NCI-H2107 treated with DMSO at 0.1 percent for 48 hours (cell line): ENCODE results near the gene SUSD6.

Experiments used
- DNase-seq: peaks from one replicate; lab custom pipeline; 2025; ENCODE audit not compliant: unreplicated experiment; lab: John Stamatoyannopoulos, UW

Gene SUSD6

DNA sequence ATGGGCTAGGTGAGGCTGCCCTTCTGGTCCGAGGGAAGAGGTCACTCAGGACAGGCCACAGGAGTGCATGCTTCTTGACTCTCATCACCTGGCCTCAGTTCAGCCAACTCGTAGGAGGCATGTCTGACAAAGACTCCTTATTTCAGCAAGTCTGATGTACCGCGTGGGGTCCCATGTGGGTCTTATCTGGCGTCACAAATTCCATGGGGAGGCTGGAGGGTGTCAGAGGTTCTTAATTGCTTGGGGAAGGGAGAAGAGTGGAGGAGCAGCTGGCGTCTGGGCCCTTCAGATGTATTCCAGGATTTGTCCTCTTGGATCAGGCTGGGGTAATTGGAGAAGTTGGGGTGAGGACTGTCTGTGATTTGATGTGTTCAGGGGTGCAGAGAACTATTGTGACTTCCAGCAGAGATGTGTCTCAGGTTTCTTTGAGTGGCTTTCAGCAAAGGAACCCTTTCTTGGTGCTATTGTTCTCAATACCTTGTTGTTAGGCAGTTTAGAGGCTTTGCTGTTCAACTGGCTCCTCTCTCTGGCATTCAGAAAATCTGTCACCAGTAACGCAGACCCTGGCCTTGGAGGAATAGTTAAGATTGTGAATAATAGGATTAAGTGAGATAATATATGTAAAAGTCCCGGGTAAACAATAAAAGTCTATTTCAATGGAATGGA lies 60.1 kb downstream of the SUSD6 start:
- peak; percentile 98 for DNase-seq

DNA sequence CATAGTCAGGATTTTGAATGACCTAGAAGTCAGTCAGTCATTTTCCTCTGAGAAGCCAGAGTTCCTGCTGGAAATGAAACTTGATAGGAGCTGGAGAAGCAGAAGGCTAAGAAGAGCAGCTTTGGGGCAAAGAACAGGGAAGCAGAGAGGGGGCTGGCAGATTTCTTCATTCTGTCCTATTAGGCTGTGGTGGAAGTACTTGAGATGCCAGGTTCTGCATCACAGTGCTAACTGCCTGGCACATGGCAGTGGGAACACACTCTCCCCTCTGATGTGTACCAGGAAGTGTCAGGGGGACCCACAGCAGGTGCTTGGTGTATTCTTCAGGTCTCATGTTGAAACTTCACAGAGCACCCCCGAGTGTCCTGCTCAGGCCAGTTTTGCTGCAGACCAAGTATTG lies 61.0 kb downstream of the SUSD6 start:
- DNase-seq: no peak

DNA sequence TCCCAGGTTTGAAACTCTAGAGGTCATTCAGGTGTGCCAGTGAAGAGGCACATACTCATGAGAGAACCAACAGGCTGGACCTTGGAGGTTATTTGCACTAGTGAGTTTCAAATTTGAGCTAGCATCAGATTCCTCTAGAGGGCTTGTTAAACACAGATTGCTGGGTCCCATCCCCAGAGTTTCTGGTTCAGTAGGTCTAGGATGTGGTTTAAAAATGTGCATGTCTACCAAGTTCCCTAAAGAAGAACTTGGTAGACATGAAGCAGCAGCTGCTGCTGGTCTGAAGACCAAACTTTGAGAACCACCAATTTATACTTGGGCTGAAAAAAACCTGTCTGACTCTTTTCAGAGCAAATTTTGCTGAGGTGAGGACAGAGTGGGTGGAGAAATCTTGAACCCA lies 61.7 kb downstream of the SUSD6 start:
- no peak for DNase-seq

DNA sequence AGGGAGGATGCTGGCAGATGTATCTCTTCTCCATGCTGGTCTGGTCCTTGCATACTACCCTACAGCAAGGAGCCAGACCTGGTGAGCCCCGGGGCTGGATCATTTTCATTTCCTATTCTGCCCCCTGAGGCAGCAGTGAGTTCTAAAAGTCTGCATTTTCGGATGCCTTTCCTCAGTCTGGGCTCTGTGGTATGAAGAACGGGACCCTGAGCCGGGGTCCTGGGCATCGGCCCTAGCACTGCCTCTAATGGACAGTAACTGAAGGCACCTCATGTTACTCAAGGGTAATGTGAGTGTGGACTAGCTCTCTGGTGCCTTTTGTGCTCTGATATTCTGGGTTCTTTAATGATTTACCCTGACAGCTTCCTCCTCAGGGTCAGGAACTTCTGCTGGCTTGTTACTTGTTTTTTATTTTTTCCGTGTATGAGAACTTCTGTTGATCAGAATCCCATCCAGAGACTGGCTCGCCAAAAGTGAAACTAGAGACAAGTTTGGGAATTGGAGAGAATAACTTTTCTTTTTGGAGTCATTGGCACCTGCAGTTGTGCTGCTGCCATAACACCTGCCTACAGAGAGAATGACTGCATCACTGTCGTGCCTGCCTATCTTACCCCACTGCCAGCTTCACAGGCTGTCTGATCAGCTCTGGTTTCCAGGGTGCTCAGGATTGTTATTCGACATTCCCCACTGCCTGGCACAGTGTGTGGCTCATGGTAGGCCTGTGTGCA lies 62.3 kb downstream of the SUSD6 start:
- no peak for DNase-seq

DNA sequence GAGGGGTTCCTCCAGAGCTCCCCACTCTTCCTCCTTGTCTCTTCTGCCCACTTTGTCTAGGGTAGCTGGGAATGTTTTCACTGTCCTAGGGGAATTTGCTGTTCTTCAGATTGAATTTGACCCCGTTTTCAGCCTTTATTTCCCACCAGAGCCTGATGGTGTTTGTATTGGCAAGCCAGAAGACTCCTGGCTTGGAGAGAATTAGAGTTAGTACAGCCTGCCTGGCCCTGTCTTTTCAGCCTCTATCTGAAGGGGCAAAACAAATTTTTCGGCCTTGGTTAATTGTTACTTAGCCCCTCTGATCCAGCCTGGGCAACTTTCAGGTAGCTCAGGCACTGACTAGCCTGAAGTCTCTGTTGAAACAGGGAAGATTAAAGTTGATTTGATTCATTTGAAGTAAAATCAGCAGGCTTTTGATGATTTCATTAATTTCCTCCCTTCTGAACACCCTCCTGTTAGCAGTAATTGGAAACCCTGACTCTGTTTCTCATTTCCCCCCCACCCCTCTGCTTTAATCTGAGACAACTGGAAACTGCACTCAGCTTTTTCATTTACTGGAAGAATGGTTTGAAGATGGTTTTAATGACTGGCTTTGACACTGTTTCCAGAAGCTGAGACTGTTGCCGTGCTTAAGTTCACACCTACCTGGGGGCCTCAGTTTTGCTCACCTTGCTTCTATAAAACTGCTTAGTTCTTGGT lies 63.3 kb downstream of the SUSD6 start:
- no peak for DNase-seq

DNA sequence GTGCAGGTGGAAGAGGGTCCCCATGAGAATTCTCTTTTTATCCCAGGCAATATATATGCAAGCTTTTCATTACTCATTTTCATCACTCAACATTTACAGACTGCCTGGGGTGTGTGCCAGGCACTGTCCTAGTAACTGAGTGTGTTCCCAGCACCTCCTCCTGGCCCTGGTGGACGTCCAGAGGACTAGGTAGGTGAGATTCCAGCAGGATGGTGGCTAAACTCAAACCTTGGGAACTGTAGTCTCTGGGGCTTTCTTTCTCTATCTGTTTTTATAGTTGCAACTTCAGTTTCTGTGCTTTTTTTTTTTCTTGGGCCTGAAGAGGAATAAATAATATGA lies 63.8 kb downstream of the SUSD6 start:
- no peak for DNase-seq

DNA sequence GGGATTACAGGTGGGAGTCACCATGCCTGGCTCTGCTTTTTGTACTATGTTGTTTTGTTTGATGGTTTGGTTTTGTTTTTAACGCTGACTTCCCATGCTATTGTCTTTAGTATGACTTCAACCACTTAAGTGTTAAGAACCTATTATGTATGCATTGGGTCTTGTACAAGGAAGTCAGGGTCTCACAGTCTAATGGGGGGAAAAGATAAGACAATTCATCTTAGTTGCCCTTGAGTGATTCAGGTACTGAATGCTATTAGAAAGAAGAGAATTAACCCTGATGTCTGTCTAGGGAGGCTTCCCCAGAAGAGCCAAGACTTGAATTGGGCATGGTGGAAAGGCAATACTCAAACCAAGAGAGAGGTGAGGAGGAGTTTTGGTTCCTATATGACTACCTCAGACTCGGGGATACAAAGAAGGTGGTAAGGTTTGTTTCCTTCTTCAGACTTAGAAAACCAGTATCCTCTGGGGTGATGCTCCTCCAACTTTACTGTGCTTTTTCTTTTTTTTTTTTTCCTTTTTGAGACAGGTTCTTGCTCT lies 64.6 kb downstream of the SUSD6 start:
- DNase-seq: no peak

DNA sequence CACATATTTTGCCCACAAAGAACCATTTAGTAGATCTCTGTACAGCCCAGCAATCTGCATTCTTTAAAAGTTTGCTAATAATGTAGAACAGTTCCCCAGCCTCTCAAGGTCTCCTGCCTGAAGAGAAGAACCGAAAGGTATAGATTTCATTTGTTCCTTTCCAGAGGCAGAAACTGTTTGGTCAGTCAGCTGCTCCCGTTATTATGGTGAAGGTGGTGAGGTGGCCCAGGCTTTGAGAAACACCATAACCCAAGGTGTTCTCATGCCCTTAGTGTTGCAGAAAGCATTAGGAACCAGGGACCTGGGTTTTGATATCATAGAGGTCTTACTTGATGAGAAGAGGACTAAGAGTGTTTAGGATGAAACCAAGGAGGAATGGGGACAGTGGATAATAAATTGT lies 65.3 kb downstream of the SUSD6 start:
- no peak for DNase-seq

DNA sequence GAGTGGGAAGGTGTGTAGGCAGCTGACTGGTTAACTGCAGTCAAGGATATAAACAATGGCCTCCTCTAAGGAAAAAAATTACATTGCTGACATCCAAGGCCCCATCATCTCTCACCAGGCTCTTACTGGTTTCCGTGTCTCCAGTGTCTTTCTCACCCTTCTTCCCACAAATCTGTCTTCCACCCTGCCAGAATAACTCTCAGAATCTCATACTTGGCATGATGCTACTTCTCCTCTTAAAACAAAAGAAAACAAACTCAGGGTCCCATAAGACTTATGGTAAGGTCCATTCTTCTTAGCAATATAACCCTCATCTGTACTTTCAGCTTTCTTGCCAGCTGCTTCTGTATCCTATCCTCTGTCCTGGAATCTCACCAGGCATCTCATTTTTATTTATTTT lies 68.9 kb downstream of the SUSD6 start:
- no peak for DNase-seq

DNA sequence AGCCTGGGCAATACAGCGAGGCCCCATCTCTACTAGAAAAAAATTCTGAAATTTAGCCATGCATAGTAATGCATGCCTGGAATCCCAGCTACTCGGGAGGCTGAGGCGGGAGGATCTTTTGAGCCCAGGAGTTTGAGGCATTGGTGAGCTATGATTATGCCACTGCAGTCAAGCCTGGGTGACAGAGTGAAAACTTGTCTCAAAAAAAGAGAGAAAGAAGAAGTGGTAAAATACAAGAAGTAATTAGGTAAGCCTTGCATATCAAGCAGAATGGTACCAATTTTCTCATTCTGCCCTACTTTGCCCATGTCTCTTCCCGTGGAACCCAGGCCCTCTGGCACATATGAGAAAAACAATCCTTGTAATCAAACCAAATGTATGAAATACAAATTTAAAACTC lies 70.7 kb downstream of the SUSD6 start:
- DNase-seq: no peak

DNA sequence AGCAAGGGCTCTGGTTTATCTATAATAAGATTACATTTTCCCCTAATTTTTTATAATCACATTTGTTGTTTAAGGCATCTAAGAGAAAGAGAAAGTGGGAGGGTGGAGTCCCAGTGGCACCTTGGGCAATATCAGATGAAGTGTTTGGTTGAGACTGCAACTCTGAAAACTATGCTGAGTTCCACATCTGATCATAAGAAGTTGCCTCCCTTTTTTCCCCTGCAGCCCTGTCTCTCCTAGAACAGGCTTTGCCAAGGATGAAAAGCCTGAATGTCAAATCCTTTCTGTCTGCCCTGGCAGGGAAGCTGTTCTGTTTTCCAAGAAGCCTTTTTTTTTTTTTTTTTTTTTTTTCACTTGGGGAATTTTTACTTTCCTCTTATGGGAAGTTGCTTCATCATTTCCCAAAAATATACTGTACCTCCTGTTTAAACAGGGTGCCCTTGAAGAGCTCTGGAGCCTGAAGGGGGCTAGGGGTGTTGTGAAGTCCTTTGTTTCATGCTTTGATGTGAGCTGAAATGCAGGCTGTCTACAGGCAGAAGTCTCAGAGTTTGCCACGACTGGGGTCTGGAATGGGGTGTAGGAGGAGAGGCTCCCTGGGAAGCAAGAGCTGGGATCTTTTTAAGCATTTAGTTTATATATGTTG lies 71.3 kb downstream of the SUSD6 start:
- no peak for DNase-seq

DNA sequence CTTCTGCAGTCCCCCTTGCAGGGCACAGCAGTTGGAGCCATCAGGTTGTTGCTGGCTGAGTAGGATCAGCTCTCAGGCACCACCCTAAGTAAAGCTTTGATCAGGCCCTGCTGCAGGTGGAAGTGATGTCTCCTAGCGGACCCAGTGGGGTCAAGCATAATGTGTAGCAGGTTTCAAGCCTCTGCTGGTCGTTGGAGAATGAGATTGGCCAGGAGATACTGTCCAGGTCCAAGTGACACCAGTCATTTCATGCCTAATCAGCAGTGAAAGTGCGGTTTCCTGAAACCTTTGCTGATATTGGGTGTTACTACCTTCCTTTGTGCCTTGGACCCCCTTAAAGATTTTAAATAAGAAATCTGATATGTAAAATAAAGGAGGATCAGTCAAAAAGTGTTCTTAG lies 72.6 kb downstream of the SUSD6 start:
- DNase-seq: no peak

DNA sequence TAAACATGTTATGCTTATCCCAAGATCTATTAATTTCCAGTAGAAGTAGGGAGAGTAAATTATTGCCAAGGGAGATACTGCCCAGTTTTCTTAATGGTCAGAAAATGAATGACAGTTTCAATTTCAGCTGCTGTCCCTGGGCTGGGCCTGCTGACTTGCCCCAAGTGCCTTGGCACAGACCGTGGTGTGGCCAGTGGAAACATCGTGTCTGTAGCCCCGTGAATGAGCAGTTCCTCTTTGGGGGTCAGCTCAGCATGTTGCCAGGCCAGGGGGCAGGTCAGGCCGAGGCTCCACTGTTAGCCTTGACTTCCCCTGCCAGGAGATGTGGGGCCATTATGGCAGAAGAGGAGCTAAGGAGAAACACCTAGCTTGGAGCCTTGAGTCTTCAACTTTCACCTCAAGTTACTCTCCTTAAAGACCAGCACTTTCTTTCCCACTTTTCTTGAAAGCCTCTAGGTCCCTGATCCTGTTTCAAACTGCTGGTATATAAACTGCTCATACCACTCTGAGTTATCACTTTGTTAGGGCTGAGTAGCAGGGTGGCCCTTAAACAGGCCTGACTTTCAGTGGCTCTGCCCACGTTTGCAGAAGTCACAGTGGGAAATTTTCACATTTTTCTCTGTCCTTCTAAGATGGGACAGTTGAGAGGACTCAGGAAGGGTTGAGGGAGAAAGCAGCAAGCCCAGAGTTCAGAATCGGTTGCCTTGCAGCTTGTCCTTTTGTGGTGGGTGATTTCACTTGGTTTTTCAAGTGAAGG lies 73.2 kb downstream of the SUSD6 start:
- DNase-seq: no peak

DNA sequence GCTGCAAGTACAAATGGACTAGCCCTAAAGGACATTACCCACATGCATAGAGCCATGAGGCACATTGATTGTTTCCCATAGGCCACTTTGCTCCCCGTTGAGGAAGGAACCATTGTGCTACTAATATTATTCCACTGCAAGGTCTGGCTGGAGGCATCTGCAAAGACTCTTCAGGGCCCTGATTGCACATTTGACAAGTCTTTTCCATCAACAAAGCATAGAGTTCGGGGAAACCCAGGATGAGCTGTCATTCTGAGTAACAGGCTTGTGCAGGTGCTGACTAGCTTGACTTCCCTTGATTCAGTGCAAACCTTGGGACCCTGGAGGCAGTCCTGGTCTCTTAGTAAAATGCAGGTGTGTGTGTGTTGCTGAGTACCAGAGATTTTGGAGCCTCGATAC lies 73.8 kb downstream of the SUSD6 start:
- peak; percentile 97 for DNase-seq

DNA sequence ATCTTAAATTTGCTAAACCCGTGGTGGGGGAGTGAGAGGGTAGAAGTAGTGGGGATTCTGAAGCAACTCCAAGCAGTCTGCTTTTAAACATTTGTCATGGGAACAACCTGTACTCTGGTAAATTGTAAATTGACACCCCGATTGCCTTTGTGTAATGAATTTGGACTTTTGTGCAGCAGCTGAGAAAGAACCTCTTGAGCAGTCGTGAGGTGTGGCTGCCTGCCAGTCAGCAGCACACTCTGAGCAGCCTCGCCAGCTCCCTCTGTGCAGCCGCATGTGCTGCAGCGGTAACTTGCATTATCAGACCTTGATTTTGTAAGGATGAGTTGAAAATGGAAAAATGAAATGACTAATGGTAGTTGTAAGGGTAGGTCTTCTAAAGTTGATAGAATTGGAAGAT lies 74.3 kb downstream of the SUSD6 start:
- peak; percentile 98 for DNase-seq

DNA sequence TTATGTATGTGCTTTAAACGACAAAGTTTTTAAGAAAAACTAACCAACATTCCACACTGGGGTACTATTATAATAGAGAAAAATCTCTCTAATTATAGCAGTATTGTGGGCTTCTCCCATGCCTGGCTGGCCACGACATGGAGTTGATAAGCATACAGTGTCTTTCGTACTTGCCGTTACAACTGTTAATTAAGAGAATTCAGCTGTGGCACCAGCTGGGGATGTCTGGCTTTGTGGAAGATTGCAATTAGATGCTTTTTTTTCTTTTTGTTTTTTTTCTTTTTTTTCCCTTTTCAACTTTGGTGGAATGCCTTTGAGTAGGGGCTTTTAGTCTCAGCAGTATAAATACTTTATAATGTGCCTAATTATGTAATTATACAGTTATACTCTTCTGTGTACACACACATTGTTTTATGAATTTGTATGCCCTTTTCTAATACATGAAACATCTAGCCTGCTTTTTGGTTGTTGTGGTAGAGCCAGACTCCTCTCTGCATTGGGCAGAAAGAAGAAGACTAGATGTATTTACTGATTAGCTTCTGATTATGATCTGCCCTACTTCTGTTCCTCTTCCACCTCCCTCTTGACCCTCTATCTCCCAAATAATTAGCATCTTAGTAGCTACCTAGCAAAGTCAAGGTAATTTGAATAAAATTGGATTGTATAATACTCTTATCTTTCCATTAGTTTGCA lies 76.4 kb downstream of the SUSD6 start:
- DNase-seq: peak; percentile 69

DNA sequence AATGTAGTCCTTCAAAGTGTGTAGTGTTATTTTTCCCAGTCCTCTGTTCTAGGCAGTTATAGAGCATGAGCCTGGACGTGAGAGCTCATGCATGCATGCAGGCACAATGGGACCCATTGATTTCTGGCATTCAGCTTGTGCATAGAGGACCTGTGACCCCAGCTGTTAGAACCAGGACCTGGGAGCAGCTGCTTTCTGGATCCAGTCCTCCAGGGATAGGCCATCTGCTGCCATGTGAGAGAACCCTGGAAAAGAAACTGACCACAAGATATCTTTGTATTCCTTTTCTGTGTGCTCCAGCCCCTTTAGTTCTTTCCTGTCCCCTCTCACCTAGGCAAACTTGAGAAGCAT lies 76.9 kb downstream of the SUSD6 start:
- peak; percentile 84 for DNase-seq

DNA sequence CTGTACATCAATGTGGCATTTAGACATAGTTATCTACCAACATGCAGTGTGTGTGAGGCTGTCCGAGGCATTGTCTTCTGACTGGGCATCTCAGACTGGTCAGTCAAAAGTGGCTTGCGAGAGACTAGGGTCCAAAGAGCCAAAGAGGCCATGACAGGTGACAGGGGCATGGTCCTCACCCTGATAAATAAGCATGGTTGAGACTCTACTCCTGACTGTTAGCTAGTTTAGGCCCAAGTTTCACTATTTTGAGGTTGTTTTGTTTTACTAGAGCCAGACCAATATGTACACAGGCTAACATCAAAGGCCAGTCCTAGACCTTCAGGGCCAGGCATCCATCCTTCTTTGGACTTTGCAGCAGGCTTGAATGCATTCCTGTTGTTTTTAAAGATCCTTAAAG lies 78.6 kb downstream of the SUSD6 start:
- no peak for DNase-seq

DNA sequence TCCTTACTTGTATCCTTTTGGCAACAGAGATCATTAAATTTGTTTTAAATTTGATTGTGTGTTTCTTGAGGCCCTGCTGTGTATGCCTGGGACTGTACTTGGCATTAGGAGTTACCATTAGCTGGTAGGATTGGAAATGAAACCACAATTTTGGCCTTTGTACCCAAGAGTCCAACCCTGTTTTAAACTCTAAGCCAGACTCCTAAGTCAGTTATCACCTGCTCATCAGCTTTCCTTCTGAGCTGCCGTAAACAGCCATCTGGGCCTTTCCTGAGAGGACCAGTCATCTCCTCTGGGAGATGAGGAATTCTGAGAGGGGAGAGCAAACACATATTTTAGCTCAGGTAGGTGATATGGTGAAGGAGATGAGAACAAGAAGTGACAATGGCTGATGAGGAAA lies 81.2 kb downstream of the SUSD6 start:
- no peak for DNase-seq

DNA sequence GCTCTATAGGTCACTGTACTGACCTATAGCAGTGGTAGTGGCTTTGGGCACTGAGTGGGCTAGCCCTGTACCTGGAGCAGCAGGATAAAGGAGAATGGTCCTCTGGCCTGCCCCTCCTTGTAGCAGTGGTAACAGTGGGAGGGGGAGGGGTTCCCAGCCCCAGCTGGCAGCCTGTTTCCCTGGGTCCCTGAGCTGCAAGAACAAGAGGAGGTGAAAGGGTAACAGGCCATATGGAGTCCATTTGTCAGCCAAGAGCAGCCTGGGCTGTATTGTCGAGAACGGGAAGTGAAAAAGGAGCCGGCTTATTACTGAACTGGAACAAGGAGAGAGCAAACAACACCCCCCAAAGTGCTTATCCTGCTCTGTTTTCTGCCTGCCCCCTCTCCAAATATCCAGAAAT lies 81.7 kb downstream of the SUSD6 start:
- peak; percentile 78 for DNase-seq
